HG03045 (cell line): ENCODE results near the gene ZNF813.

Experiments
- ATAC-seq: cut with Tn5 transposase; IDR thresholded peaks from one replicate; pipeline ENCODE4 v1.9.1; 2021; ENCODE audit warnings: mild to moderate bottlenecking, moderate library complexity; ENCODE audit not compliant: unreplicated experiment

ZNF813 gene

DNA sequence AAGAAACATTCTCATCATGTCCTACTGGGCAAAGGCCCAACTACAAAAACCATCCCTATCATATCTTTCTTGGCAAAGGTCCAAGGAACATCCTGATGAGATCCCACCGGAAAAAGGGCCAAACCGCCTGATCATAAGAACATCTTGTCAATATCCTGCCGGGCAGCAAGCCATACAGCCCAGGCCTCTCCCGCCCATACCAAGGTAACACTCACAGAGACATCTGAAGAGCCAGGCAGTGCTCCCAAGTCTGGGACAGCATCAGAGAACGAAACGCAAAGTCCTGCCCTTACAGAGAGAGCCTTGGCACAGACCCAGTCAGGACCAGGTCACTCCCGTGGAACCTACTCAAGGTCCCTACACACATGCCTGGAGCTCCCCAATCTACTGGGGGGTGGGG, 51.9 kb downstream of the ZNF813 start:
- no peak for ATAC-seq

DNA sequence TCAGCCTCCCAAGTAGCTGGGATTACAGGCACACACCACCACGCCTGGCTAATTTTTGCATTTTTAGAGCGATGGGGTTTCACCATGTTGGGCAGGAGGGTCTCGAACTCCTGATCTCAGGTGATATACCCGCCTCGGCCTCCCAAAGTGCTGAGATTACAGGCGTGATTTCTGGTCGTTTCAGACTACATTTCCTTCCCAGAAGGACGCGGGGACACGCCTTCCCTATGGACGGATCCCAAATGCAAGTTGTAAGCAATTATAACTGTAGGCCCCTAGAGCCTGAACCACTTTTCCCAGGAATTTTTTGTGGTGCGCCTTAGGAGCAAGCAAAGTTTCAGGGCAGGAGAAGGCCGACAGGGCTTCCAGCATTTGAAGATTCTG, 52.6 kb downstream of the ZNF813 start:
- ATAC-seq = no peak

DNA sequence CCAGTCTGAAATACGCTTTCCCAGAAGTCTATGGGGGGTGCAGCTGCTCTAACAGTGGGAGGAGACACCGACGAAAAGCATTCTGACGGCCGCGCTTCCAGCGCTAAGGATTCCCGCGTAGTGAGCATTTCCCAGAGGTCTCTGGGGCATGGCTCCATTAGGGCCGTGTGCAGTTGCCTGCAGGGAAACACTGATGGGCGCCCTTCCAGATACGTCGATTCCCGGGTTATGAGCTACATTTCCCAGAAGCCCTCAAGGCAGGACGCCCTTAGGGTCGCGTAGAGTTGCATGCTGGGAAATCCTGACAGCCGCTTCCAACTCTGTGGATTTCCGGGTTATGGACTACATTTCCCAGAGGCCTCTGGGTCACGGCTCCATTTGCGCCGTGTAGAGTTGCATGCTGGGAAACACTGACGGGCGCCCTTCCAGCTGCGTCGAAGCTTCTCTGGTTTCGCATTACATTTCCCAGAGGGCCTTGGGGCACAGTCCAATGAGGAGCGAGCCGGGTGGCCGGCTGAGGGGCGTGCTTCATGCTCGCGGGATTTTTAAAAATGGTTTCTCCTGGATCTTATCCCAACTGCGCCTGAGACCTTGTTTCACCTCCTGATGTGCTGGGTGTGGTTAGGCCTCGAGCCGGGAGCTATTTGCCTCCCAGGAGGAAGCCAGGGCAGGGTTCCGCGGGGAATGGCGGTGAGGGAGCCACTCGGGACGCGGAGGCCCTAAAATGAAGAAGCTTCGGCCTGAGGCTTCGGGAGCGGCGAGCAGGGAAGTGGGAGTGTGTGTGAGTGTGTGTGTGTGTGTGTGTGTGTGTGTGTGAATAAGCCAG, 53.2 kb downstream of the ZNF813 start:
- peak; percentile 98 for ATAC-seq

DNA sequence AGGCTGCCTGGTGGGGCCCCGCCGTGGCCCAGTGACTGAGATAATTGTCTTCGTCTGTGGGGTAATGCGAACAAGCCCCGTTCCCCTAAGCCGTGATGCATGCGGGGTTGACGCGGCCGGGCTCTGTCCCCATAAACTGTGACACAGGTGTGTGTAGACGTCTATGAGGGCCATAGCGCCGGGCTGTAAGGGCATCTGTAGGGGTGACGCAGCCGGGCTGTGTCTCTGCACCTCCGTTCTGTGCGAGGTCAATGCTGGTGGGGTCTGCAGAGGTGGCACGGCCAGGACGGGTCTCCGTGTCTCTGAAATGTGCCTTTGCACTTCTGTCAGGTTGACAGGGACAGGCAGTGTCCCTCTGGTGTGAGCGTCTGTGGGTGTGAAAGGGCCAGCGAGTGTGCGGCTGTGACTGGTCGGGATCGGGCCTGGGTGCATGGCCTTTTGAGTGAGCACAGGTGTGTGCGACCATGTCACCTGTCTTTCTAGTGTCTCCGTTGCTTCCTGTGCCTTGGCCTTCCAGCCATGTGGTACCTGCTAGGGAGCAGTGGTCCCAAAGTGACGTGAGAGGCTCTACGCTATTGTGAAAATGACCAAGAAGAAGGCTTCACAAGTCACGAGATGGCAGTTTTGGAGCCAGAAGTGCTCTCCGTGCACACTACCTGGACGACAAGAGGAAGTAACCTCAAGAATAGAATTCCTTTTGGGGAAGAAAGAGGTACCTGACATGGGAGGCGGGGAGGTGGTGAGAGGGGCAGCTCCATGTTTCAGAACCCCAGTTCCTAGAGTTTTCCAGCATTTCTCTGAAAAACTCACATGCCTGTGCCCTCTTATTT, 54.1 kb downstream of the ZNF813 start:
- ATAC-seq = no peak

DNA sequence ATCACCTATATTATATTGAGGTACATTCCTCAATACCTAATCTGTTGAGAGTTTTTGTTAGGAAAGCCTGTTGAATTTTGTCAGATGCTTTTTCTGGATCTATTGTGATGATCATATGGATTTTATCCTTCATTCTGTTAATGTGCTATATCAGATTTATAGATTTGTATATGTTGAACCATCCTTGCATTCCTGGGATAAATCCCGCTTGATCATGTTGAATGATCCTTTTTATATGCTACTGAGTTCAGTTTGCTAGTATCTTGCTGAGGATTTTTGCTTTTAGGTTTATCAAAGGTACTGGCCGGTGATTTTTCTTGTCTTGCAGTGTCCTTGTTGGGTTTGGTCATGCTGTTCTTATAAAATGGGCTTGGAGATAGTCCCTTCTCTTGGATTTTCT, 58.4 kb downstream of the ZNF813 start:
- no peak for ATAC-seq

DNA sequence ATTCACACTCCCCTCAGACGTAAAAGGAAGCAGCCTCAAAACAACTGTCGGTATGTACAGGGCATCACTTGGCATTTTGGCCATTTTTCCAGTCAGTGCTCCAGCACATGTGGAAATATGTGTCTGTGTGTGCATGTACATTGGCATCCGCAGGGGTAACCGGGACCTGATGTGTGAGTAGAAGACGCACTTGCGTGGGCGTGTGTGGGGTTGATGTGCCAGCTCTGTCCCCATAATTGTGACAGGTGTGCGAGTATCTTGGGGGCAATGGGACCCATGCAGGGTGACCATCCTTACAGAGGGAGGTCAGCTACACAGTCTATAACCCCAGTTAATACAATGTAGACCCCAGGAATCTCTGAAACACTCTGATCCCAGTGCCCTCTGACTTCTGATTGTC, 63.1 kb downstream of the ZNF813 start:
- no peak for ATAC-seq

DNA sequence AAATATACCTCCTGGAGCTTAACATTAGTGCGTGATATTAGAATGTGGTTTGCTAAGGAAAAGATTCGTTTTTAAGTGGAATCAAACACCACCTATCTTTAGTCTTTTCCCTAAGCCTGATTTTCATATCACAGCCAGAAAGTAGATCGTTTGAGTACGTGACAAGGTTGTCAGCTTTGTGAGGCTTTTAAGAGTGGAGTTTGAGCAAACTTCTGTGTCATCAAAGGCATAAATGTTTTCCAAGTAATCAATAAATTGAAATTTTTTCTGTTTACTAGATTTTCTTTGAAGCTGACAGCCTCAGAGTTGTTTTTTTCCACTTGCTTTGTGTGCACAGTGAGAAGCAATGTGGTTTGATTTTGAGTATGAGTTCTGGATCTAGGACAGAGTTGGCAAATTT, 63.9 kb downstream of the ZNF813 start:
- no peak for ATAC-seq

DNA sequence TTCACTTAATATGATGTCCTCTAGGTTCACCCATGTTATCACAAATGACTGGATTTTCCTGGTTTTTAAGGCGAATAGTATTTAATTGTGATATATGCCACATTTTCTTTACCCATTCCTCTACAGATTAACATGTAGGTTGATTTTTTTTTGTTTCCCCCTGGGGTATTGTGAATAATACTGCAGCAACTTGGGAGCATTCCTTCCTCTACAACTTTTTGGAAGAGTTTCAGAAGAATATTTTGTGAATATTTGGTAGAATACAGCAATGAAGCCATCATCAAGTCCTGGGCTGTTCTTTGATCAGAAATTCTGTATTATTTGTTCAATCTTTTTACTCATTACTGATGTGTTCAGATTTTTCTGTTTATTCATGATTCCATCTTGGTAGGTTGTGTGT, 64.8 kb downstream of the ZNF813 start:
- no peak for ATAC-seq

DNA sequence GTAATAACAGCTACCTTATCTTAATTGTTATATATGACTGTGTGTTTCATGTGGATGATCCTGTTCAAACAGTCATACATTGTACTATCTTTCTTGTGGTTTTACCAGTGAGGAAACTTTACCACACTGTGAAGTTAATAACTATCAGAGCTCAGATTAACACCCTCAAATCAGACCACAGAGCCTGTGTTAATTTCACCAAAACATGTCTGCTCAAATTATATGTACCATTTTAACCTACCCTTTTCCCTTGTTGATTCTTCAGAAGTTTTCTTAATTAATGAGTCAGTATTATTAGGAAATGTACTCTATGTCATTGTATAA, 68.7 kb downstream of the ZNF813 start:
- ATAC-seq = no peak

DNA sequence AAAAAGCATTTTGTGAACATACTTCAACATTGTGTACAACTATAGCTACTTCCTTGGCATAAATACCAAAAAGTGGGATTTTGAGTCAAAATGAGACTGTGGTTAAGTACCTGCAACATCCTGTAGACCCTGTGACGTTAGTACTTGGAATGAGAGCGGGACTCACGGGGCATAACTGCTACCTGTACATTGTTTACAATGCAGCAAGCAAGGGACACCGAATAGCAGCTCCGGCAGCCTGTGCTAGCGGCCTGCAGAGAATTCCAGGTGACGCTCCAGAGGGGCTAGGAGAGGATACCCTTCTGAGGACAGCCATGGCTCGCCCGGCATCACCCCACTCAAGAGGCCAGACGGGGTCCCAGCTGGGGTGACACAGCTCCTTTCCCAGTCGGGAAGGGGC, 69.6 kb downstream of the ZNF813 start:
- peak; percentile 13 for ATAC-seq

DNA sequence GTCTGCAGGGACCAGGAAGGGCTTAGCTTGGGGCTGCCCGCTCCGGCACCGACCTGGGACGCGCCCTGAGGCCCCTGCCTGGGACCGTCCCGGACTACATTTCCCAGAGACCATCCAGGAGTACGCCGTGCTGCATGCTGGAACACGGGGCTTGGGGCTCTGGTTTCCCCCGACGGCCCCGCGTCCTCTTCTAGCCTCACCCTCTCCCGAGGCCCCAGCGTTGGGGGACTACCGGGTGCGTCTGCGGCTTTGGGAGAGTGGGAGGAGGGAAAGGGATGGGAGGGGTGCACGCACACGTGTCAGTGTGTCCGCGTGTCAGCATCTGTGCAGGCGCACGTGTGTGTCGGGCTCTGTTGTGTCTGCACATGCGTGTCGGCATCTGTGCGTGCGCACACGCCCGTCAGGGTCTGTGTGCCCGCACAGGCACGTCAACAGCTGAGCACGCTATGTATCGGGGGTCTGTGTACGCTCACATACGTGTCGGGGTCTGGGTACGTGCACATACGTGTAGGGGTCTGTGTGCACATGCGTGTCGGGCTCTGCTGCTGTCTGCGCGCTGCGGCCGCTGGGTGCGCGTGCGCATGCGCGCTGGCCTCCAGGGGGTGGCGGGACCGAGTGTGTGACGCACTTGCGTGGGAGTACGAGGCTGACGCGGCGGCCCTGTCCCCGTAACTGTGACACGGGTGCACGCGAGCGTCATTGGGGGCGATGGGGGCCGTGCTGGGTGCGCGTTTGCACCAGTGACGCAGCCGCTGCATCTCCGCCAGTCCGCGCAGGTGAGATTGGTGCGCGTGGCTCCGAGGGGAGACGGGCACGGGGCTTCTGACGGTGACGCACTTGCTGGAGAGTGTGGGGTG, 70.2 kb downstream of the ZNF813 start, which contains the start of gene ZNF331:
Gene ZNF331 (plus strand): TSS at position 625 of the 857 bp plus-strand sequence. CDS start 31,232 bp downstream, outside the sequence.
- peak; percentile 77 for ATAC-seq

DNA sequence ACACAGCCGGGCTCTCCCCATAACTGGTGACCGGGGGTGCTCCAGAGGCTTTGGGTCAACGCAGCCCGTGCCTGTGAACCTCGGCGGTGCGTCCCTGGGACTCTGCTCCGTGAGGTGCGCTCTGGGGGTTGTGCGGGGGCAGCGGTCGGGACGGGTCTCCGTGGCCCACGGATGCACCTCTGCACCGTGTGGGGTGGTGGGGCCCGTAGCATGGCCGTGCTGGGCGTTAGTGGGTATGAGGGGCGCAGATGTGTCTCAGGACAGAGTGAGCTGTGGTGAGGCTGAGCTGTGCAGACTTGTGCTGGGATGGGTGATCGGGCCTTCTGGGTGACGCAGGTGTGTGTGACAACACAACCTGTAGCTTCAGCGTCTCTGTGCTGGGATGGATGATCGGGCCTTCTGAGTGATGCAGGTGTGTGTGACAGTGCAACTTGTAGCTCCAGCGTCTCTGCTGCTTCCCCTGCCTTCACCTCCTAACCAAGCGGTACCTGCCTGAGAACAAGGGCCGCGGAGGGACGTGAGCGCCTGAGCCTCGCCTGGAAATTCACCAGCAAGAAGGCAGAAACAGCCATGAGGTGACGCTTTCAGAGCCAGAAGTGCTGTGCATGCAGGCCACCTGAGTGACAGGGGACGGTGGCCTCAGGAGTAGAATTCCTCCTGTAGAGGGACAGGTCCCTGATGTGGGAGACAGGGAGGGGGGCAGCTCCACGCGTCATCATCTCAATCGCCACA, 71.0 kb downstream of the ZNF813 start:
- peak; percentile 13 for ATAC-seq

DNA sequence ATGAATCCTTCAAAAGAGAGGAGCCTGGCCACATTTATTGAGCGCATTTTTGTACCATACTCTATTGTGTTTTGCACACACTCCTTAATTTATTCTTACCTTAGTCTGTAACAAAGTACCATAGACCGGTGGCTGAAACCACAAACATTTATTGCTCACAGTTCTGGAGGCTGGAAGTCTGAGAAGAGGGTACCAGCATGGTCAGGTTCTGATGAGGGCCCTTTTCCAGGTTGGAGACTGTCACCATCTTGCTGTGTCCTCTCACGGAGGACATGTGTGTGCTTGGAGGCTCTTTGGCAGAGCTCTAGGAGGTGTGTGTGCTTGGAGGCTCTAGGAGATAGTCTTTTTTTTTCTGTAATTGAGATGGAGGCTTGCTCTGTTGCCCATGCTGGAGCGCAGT, 72.6 kb downstream of the ZNF813 start:
- ATAC-seq = no peak

DNA sequence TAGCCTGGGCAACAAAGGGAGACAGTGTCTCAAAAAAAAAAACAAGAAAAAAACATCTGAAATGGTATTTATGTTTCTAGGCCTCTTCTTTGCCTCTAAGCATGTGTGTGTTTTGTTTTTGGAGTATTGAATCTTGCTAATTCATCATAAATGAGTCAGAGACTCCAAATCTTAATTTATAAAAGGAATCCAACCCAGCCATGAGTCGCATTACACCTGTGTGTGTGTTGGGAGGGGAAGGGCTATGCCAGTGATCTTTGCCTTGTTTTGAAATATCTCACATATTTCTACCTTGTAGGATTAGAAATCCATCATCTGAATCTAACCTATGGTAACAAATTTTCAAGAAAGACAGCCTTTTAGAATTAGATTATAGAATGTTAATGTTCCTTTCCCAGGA, 74.4 kb downstream of the ZNF813 start:
- ATAC-seq = no peak

DNA sequence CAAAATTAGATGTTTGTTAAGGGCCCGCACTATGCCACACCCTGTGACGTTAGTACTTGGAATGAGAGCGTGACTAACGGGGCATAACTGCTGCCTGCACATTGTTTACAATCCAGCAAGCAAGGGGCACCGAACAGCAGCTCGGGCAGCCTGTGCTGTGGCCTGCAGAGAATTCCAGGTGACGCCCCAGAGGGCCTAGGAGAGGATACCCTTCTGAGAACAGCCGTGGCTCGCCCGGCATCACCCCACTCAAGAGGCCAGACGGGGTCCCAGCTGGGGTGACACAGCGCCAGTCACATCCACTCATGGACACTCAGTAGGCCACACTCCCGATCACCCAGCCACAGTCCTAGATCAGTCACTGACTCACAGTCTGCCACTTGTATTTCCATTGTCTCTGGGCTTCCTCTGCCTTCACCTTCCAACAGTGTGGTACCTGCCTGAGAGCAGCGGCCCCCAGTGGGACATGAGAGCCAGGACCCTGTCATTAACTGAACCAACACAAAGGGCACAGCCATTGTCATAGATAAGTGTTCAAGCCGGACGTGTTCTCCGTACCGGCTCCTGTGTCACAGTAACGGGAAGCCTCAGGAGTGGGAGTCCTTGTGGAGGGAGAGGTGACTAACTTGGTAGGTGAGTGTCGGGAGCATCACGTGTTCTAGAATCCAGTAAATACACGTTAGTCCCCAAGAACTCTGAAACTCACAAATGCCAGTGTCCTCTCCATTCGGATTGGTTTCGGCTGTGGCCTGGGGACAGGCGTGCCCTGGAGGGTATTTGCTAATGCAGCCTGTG, 77.9 kb downstream of the ZNF813 start:
- ATAC-seq = no peak
